K562 treated with DMSO at 1 percent for 48 hours (cell line): ENCODE results near the gene NFE2L2. TPM values are rescaled to one million over a fixed set of nuclear protein-coding genes. Genes with fewer than 3 reads are reported as not detected.

ENCODE experiments used
- total RNA-seq: library from RNA; unstranded; fragments of 300-600 nt; gene quantifications from 2 replicates; pipeline ENCODE4 v1.2.3, GENCODE V29; 2022; ENCODE audit warnings: low replicate concordance; ENCODE audit errors: extremely low read depth

The NFE2L2 gene
- 2,538 TPM in 1 of 2 replicates, not detected in the other for total RNA-seq

GRCh38 chr2:177264693-177265587, at the start of gene NFE2L2:
Gene NFE2L2 (minus strand): TSS chr2:177264727. CDS start chr2:177264576, 151 bp downstream.

GRCh38 chr2:177212106-177212890, 52.2 kb downstream of the NFE2L2 start, which contains the start of gene HNRNPA3:
Gene HNRNPA3 (plus strand): TSS chr2:177212794. CDS start chr2:177212800, 6 bp downstream.

Other genes with a start within 250 kb of the NFE2L2 start
- not detected in 2 replicates for gene HNRNPA3, start 51.9 kb downstream of the NFE2L2 start, total RNA-seq
- gene AGPS, start 128.0 kb upstream of the NFE2L2 start, total RNA-seq, result not detected in 2 replicates